NCI-H748 (cell line): ENCODE data around the gene TRIM50.
A peak's percentile ranks its signal among the peaks of the same experiment; 100 is the strongest.
"Not testable (repeated sequence)": the region's sequence is repeated elsewhere in the genome, so short reads cannot be mapped to it uniquely, and the experiment has no call there.

ENCODE experiments used
- DNase-seq: peaks from one replicate; lab custom pipeline; 2025; ENCODE audit not compliant: unreplicated experiment; lab: John Stamatoyannopoulos, UW

TRIM50 gene

GRCh38 chr7:73350306-73351068 lies 22.6 kb upstream of the TRIM50 start:
- no peak for DNase-seq

- DNase-seq: no peak
Measured at GRCh38 chr7:73349763-73350162, 21.9 kb upstream of the TRIM50 start.

- DNase-seq: no peak
Measured at GRCh38 chr7:73345951-73346350, 18.1 kb upstream of the TRIM50 start.

- DNase-seq: no peak
Measured at GRCh38 chr7:73345538-73345937, 17.7 kb upstream of the TRIM50 start.

GRCh38 chr7:73343671-73344380 lies 15.9 kb upstream of the TRIM50 start:
- peak; percentile 32 for DNase-seq

GRCh38 chr7:73342645-73343044 lies 14.8 kb upstream of the TRIM50 start:
- DNase-seq: peak; percentile 40

GRCh38 chr7:73341877-73342276 lies 14.0 kb upstream of the TRIM50 start:
- DNase-seq: no peak

GRCh38 chr7:73340514-73340913 lies 12.6 kb upstream of the TRIM50 start:
- DNase-seq: peak; percentile 9

- DNase-seq: no peak
Measured at GRCh38 chr7:73338321-73338720, 10.4 kb upstream of the TRIM50 start.

GRCh38 chr7:73332447-73332846 lies 4.6 kb upstream of the TRIM50 start:
- no peak for DNase-seq

GRCh38 chr7:73330772-73331171 lies 2.9 kb upstream of the TRIM50 start:
- no peak for DNase-seq

- DNase-seq: no peak
Measured at GRCh38 chr7:73329861-73330581, 2.1 kb upstream of the TRIM50 start.

- DNase-seq: no peak
Measured at GRCh38 chr7:73328696-73329095, 814 bp upstream of the TRIM50 start.

- DNase-seq: not testable (repeated sequence)
Measured at GRCh38 chr7:73327449-73327848, 433 bp downstream of the TRIM50 start.

GRCh38 chr7:73325424-73325823 lies 2.5 kb downstream of the TRIM50 start:
- not testable (repeated sequence) for DNase-seq

GRCh38 chr7:73324081-73324845 lies 3.6 kb downstream of the TRIM50 start:
- peak; percentile 68 for DNase-seq

- not testable (repeated sequence) for DNase-seq
Measured at GRCh38 chr7:73323434-73324080, 4.3 kb downstream of the TRIM50 start.

GRCh38 chr7:73320009-73320408 lies 7.9 kb downstream of the TRIM50 start:
- not testable (repeated sequence) for DNase-seq

- not testable (repeated sequence) for DNase-seq
Measured at GRCh38 chr7:73319541-73319940, 8.3 kb downstream of the TRIM50 start.

- DNase-seq: not testable (repeated sequence)
Measured at GRCh38 chr7:73318656-73319204, 9.2 kb downstream of the TRIM50 start.
